Stimulated activated CD4-positive, alpha-beta T cell treated with anti-CD3 and anti-CD28 coated beads, TNF-alpha, amount 100 ng/mL, for 1 hour (primary cell): ENCODE results near the gene RELN.

Source experiments
- DNase-seq, 3 donors: peaks; one replicate each; pipeline ENCODE4 v3.0.0-alpha.2; 2020; ENCODE audit warnings: low read depth in 3 of 3, low spot score in 1 of 3

Gene RELN

DNA sequence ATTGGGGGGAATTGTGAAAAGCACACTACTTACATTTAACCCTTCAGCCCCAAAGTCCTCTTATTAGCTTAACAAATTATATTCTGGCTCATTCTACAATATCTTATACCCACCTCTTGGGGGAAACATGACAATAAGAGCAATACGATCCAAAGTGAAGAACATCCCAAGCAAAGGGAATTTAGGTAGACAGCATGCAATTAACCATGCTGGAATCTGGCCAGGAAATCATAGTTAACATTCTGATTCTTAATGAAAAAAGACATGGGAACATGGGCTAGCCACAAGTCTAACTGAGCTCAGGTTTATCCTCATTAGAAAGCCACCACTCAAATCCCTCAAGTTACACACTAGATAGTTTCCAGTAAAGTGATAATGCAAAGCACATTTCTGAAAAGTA lies 301.5 kb downstream of the RELN start:
- DNase-seq, result no peak

DNA sequence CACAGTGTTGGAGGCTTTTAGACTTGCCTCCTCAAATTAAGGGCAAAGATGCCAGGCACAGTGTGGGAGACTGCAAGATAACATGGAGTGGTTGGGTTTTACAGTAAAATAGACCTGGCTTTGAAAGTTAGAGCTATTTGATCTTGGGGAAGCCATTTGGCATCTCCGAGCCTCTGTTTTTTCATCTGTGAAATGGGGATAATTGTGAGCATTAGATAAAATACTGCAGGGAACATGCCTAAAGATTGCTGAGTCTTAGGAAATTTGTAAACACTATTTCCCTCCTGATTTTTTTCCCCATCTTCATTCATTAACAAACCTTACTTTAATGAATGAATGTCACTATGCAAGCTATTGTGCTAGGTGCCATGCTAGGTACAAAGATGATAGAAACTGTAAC lies 302.2 kb downstream of the RELN start:
- no peak for DNase-seq

DNA sequence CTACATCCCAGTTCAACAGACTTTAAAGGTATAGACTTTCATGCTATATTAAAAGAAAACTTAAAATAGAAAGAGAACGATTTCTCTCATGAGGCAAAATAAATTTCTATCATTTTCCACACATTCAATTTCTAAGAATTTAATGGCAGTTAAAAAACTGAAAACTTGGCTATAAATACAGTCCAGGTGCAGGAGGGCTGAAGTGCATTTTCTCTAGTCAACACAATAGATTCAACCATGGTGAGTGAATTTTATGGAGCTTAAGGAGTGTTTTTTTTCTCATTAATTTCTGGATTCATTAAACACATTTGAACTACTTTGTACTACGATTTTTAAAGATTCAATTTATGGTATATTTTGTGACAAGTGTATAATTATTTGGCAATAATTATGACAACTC lies 302.7 kb downstream of the RELN start:
- no peak for DNase-seq

GRCh38 chr7:103686064-103686463 lies 303.4 kb downstream of the RELN start:
- DNase-seq, result no peak

- DNase-seq, result no peak
Measured at GRCh38 chr7:103685646-103686045, 303.8 kb downstream of the RELN start.

- no peak for DNase-seq
Measured at GRCh38 chr7:103683348-103683747, 306.1 kb downstream of the RELN start.

GRCh38 chr7:103680161-103681144 lies 309.0 kb downstream of the RELN start:
- no peak for DNase-seq

GRCh38 chr7:103679151-103680132 lies 310.0 kb downstream of the RELN start:
- DNase-seq, result no peak

GRCh38 chr7:103668279-103668941 lies 321.0 kb downstream of the RELN start:
- DNase-seq, result no peak

DNA sequence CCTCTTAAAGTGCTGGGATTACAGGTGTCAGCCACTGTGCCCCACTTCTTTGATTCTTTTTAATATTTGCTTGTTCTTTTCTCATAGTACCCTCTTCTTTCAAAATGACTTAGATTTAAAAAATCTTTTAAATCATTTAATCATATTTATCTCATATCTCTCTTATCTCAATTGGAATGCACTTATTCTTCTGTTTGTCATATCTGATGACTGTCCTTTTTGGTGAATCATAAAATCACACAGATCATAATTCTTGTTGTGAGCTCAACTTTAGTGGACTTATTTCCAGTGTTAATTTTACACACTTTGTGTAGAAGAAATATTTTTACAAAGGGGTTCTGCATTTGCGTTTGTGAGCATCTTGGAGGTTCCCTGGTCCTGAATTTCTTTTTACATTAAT lies 323.1 kb downstream of the RELN start:
- no peak for DNase-seq

- no peak for DNase-seq
Measured at GRCh38 chr7:103664577-103664976, 324.9 kb downstream of the RELN start.

DNA sequence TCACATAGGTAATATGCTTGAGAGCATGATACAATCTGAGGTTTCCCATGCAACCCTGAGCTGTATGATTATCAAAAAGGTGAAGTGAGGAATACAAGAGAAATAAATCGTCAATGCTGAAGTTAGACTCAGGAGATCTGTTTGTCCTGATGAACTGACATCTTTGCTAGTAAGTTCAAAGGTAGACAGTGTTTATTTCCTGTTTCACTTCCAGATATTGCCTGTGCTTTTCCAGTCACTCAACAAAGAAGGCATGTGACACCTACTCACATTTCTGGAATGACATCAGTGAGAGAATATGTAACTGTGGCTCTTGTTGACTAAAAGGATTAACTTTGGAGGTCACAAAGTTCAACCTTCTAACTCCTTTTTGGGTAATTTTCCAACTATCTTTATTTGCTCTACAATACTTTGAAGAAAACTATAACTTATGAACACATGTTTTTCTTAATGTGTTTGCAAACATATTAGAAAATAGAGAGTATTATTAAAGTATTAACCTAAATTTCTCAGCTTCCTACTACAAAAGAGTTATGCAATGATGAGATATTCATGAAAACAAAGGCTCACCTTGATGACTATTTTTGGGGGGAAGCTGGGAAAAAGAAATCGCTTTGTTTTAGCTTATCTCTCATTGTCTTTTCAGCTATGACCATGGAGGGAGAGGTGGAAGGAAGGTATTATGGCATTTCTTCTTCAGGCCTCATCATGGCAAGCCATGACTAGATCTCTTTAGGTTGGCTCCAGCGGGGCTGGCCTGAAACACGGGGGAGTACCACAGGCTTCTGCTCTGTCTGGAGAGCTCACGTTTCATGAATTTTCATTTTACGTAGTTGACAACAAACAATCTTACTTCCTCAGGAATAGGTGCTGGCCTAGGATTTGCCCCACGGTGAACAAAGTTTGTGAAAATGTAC lies 328.7 kb downstream of the RELN start:
- no peak for DNase-seq

DNA sequence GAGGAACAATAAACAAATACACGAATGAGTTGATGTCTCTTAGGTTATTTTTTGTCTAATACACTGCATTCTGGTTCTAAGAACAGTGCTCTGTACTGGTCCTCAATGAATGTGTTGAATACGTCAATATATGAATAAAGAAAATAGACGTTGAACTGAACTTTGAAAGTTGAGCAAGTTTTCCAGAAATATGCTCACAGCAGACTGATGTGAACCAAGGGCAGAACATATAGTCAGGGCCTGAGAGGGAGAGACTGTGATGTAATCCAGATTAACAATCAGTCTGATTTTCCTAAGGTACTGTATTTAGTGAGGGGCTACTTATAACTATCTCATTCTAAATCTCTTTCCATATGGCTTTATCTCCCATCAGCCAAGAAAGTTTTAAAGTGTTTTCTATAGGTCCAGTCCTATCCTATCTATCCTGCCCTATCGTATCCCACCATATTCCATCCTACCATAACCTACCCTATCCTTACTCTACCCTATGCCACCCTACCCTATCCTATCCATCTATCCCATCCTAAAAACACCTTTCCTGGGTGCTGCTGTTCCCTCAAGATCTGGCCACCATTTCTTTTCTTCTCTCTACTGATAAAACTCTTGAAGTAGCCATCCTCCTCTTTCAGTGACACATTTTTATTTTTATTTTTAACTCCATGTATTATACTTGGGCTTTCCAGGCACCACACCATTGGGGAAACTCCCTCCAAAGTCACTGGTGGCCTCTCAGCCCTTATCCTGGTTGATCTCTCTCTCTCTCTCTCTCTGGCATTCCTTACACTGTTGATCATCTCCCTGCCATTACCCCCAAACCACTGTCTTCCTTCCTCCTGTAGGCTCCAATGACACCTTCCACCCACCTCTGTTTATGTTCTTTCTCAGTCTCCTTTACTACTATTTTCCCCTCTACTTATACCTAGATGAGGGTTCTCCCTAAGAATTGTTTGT lies 331.1 kb downstream of the RELN start:
- DNase-seq, result no peak

- DNase-seq, result no peak
Measured at GRCh38 chr7:103657474-103657894, 332.0 kb downstream of the RELN start.

GRCh38 chr7:103656221-103656620 lies 333.2 kb downstream of the RELN start:
- DNase-seq, result no peak

DNA sequence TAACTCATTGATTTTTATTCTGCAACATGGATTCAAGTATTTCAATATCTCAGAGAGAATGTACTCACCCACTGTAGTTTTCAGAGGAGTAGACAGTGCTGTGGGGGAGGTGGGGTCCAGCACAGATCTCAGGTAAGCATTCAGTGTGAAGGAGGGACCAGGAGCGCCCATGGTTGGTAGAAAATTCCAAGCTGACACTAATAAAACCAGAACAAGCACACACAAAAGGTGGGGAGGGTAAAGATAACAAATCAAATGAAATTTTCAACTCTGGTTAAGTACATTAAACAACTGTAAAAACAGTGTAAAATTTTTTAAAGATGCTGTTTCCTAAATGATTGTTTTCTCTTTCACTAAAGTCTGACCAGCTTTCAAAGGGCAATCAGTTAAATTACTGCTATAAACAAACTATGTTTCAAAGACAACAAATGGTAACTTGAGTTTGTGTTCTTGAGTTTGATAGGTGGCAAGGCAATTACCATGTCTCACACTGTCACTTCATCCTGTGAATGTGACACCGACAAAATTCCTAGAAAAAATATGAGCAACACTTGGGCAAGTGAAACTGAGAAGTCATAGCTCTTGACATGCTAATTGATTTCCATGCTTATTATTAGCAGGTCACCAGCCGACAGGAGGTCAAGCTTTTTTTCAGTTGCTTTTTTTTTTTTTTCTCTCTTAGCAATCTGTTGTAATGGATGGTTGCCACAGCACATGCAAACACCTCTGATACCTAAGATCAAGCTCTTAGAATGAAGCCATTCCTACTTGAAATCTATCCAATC lies 337.7 kb downstream of the RELN start:
- DNase-seq, result no peak

DNA sequence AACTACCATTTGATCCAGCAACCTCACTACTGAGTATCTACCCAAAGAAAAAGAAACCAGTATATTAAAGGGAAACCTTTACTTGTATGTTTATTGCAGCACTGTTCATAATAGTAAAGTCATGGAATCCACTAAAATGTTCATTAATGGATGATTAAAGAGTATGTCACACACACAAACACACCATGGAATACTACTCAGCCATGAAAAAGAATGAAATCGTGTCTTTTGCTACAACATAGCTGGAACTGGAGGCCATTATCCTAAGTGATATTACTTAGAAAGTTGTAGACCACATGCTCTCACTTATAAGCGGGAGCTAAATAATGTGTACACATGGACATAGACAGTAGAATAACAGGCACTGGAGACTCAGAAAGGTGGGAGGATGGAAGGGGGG lies 340.4 kb downstream of the RELN start:
- DNase-seq, result no peak

DNA sequence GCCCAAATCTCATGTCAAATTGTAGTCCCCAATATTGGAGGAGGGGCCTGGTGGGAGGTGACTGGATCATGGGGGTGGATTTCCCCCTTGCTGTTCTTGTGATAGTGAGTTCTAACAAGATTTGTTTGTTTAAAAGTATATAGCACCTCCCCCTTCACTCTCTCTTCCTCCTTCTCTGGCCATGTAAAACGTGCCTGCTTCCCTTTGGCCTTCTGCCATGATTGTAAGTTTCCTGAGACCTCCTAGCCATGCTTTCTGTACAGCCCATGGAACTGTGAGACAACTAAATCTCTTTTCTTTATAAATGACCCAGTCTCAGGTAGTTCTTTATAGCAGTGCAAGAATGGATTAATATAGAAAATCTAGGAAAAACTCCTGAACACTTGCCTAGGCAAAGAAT lies 341.3 kb downstream of the RELN start:
- no peak for DNase-seq
